ENCODE data around the gene ACOX2. TPM values are rescaled to one million over a fixed set of nuclear protein-coding genes. Genes with fewer than 3 reads are reported as not detected.

The ACOX2 gene
- total RNA-seq, 4 donors from 2014 or later, result 2.6 to 6.6 (median 4.5) TPM

DNA sequence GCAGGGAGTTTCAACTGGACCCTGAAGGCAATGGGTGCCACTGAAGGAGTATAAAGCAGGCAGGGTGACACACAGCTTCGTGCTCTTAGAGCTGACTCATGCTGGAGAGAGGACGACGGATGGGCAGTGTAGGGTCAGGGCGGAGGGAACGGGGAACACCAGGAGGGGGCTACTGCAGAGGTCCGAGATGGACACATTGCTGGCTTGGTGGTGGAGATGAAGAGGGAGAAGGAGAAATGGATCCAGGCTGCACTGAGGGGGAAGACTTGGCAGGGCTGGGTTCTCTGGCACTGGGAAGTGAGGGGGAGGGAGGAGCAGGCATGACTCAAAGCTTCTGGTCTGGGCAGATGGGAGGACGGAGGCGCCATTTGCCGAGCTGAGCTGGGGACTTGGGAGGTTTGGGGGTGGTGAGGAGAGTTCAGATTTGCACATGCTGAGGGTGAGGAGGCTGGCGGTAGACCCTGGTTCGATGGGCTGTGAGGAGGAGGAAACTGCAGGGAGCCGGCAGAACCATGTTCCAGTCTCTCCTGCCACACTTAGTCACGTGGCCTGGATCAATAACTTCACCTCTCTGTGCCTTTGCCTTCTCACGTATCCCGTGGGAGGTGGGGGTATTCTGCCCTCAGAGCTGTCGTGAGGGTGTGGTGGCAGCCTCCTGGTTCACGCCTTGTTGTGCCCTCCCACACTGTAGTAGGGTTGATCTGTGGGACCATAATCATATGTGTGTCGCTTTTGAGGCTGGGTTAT, 49.7 kb downstream of the ACOX2 start:
- H3K4me3 ChIP-seq (ENCODE audit: low read depth, poor library complexity, severe bottlenecking), result no peak overlapping the region
- 47 to 51% methylated on average over 18 of the region's 18 CpGs for WGBS, 2 donors

DNA sequence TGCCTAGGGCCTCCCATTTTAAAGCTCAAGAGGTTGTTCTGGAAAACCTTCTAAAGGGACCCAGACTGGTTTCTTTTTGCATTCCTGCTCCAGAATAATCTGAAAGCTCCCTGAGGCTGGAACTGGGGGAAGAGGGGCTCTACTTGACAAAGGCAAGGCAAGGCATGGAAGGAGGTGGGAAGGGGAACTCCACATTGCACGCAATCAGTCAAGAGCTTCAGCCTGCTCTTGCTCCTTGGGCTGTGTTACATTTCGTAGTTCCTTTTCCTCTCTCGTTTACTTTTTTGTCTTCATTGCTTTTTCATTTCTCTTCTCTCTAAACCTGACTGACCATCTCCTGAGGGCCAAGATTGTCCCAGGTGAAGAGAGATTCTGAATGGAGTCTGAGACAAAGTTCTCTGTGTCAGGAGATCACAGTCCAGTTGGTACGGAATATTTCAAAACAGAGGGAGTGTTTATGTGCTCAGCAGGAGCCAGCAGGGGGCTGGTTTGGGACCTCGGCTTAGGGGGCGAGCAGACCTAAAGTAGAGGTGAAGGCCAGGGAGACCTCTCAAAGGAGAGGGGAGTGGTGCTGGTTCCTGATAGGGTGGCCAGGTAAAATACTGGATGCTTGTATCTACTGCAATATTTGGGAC, 51.1 kb downstream of the ACOX2 start:
- intact Hi-C loops (cut with DNase I; ENCODE audit: low total_unique reads), result no loop called here

More for the DNA sequence above, 49.7 kb downstream of the ACOX2 start:
- intact Hi-C loops (cut with DNase I; ENCODE audit: low total_unique reads), result no loop called here
- DNase-seq (ENCODE audit: low spot score in 2 of 2), result no peak
- TF ChIP-seq CTCF (IDR thresholded peaks at IDR 0.05) (no peak), POLR2A (IDR thresholded peaks at IDR 0.05) (no peak)

DNA sequence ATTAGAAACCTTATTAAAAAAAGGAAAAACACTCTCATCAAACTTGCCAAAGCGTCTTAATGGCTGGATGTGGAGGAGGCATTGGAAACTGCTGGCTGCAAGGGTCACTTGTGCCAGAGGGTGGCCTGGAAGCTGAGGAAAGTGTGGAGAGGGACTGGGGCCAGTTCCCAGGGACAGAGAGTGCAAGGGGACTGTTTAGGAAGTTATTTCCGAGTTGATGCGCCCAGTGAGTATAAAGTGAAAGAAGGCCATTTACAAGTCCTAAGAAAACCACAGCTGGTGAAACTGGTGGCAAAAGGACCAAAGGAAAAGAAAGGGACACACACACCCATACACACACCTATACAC, 52.3 kb downstream of the ACOX2 start:
- TF ChIP-seq CTCF (IDR thresholded peaks at IDR 0.05), result no peak
- TF ChIP-seq POLR2A (IDR thresholded peaks at IDR 0.05), result no peak
- H3K4me3 ChIP-seq (ENCODE audit: low read depth, poor library complexity, severe bottlenecking), result no peak overlapping the region
- 63 to 65% methylated on average over 3 of the region's 3 CpGs for WGBS, 2 donors
- DNase-seq (ENCODE audit: low spot score in 2 of 2), result no peak
- intact Hi-C loops (cut with DNase I; ENCODE audit: low total_unique reads), result no loop called here

More for the DNA sequence above, 51.1 kb downstream of the ACOX2 start:
- DNase-seq (ENCODE audit: low spot score in 2 of 2), result no peak
- WGBS, 2 donors, result 84 to 87% methylated on average over 6 of the region's 6 CpGs
- TF ChIP-seq CTCF (IDR thresholded peaks at IDR 0.05), result no peak
- no peak for TF ChIP-seq POLR2A (IDR thresholded peaks at IDR 0.05)
- H3K4me3 ChIP-seq (ENCODE audit: low read depth, poor library complexity, severe bottlenecking), result no peak overlapping the region

GRCh38 chr3:58484045-58484721, 52.8 kb downstream of the ACOX2 start:
- DNase-seq (ENCODE audit: low spot score in 2 of 2), result no peak
- WGBS, 2 donors, result 69 to 73% methylated on average over 7 of the region's 7 CpGs
- intact Hi-C loops (cut with DNase I; ENCODE audit: low total_unique reads), result no loop called here
- H3K4me3 ChIP-seq (ENCODE audit: low read depth, poor library complexity, severe bottlenecking), result no peak overlapping the region
- TF ChIP-seq POLR2A (IDR thresholded peaks at IDR 0.05) (no peak), CTCF (IDR thresholded peaks at IDR 0.05) (no peak)

DNA sequence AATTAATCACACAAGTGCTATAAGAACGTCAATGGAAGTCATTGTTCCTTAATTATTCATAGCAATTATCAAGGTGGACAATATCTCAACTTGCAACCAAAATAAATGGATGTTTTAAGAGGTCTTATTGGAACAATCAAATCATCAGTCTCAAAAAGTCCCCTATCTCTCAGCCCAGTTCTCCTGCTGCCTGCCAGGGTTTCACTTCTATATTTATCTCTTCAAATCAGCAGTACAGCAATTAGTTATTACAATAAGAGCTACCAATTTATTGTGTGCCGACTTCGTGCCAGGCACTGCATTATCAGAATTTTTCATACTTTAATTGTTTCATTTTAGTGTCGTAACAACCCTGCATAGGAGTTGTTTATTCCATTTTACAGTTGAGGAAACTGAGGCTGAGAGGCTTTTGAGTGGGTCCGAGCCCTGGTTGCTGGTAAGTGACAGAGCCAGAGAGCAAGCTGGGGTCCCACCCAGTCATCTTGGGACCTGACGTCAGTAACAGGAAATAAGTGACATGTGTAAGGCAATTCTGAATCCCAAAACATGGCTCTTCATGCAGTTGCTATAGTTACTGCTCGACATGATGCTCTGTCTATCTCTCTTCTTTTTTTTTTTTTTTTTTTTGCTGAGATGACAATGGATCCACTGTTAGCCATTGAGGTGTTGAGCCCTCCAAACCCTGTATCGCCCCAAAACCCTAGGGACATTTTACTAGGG, 53.9 kb downstream of the ACOX2 start:
- intact Hi-C loops (cut with DNase I; ENCODE audit: low total_unique reads), result no loop called here
- 52 to 59% methylated on average over 8 of the region's 8 CpGs for WGBS, 2 donors
- no peak overlapping the region for H3K4me3 ChIP-seq (ENCODE audit: low read depth, poor library complexity, severe bottlenecking)
- TF ChIP-seq POLR2A (IDR thresholded peaks at IDR 0.05) (no peak), CTCF (IDR thresholded peaks at IDR 0.05) (no peak)
- no peak for DNase-seq (ENCODE audit: low spot score in 2 of 2)

Data from lower leg skin (tissue), 4 donors.